PFSK-1 (cell line): ENCODE data around the gene FAM219B.

Experiments
- POLR2AphosphoS5 ChIP-seq: IDR thresholded peaks from 2 replicates; pipeline ENCODE4 v1.6.1; 2012; ENCODE audit warnings: low read depth, mild to moderate bottlenecking, control low read depth, low read length, moderate library complexity
- REST ChIP-seq, 2 experiments: IDR thresholded peaks; 2 replicates each; pipeline versions ENCODE4 v1.6.1 to v1.8.0; 2011 to 2012; ENCODE audit warnings: low read depth in 2 of 2, low read length in 2 of 2, control low read depth in 1 of 2, inconsistent platforms in 1 of 2, mild to moderate bottlenecking in 1 of 2, moderate library complexity in 1 of 2; ENCODE audit not compliant: insufficient read depth in 1 of 2
- SIN3A ChIP-seq: IDR thresholded peaks from 2 replicates; pipeline ENCODE4 v1.6.1; 2012; ENCODE audit warnings: mild to moderate bottlenecking, low read length, moderate library complexity, borderline replicate concordance; ENCODE audit not compliant: insufficient read depth

GRCh38 chr15:74858369-74858740 is 48.3 kb downstream of the FAM219B start:
- TF ChIP-seq POLR2AphosphoS5 (no peak), SIN3A (no peak), REST (IDR thresholded peaks at IDR 0.05; ENCODE audit: insufficient read depth in 1 of 2, low read depth in 2 of 2, low read length in 2 of 2) (no peak)
